Spleen (tissue), 13 donors: Measurements from ENCODE around the gene NKX6-2. TPM values are rescaled to one million over a fixed set of nuclear protein-coding genes. Genes with fewer than 3 reads are reported as not detected.
A peak's percentile ranks its signal among the peaks of the same experiment; 100 is the strongest.

Source experiments
- DNase-seq: peaks from one replicate; pipeline ENCODE4 v3.0.0-alpha.2; 2020
- H3K27ac ChIP-seq, 8 donors: fragments of 200-600 bp; sonication (generic) in 7 of 8; 1 replicate in 4 of 8; 2 replicates in 4 of 8; pipeline versions ENCODE4 v1.5.0 to v1.8.0; 2016 to 2021; ENCODE audit warnings: inconsistent platforms in 4 of 8, mild to moderate bottlenecking in 4 of 8, moderate library complexity in 1 of 8
- H3K27me3 ChIP-seq, 7 donors: fragments of 200-600 bp; sonication (generic) in 6 of 7; replicated peaks in 1 of 7; 1 replicate in 4 of 7; 2 replicates in 3 of 7; pipeline versions ENCODE4 v1.5.0 to v1.8.0; 2016 to 2021; ENCODE audit warnings: inconsistent platforms in 3 of 7, mild to moderate bottlenecking in 1 of 7
- H3K36me3 ChIP-seq, 6 donors: fragments of 200-600 bp; sonication (generic) in 5 of 6; 1 replicate in 4 of 6; 2 replicates in 2 of 6; pipeline versions ENCODE4 v1.5.0 to v1.8.0; 2016 to 2021; ENCODE audit warnings: inconsistent platforms in 2 of 6
- H3K4me1 ChIP-seq, 6 donors: fragments of 200-600 bp; sonication (generic) in 5 of 6; 1 replicate in 3 of 6; 2 replicates in 3 of 6; pipeline versions ENCODE4 v1.5.0 to v1.8.0; 2016 to 2021; ENCODE audit warnings: inconsistent platforms in 3 of 6
- H3K4me3 ChIP-seq, 8 donors: fragments of 200-600 bp; sonication (generic) in 7 of 8; 1 replicate in 4 of 8; 2 replicates in 4 of 8; pipeline versions ENCODE4 v1.5.0 to v1.8.0; 2016 to 2021; ENCODE audit warnings: inconsistent platforms in 4 of 8, mild to moderate bottlenecking in 4 of 8, moderate library complexity in 2 of 8
- H3K9me3 ChIP-seq, 8 donors: fragments of 200-600 bp; sonication (generic) in 7 of 8; 1 replicate in 4 of 8; 2 replicates in 4 of 8; pipeline versions ENCODE4 v1.5.0 to v1.8.0; 2016 to 2021; ENCODE audit warnings: inconsistent platforms in 4 of 8
- CTCF ChIP-seq, 11 experiments: fragments of 200-600 bp in 7 of 11; fragments of 450-650 bp in 4 of 11; sonication (generic) in 4 of 11; IDR thresholded peaks in 8 of 11; conservative IDR thresholded peaks in 3 of 11; 1 replicate in 7 of 11; 2 replicates in 4 of 11; pipeline versions ENCODE4 v1.4.0 to v1.8.0; 2016 to 2021; ENCODE audit warnings: antibody characterized with exemption in 11 of 11, inconsistent platforms in 4 of 11, mild to moderate bottlenecking in 1 of 11
- POLR2A ChIP-seq, 3 donors: fragments of 450-650 bp; IDR thresholded peaks; one replicate each; pipeline ENCODE4 v1.5.1; 2017; ENCODE audit warnings: antibody characterized with exemption in 3 of 3, mild to moderate bottlenecking in 1 of 3
- POLR2AphosphoS5 ChIP-seq, 3 donors: sonication (generic); formaldehyde crosslinking; IDR thresholded peaks; one replicate each; pipeline ENCODE4 v1.5.1; 2017; ENCODE audit warnings: antibody characterized with exemption in 3 of 3
- WGBS, 5 donors: extraction: QIAGEN DNeasy Blood & Tissue Kit in 3 of 5; methylation state at CpG; one replicate each; pipeline versions ENCODE4 v1.1.5 to v1.1.7; 2013 to 2018; 5-methylcytosine and 5-hydroxymethylcytosine counted together
- intact Hi-C: fragments of 100-400 bp; cut with DNase I; formaldehyde crosslinking; loops from one replicate; pipeline ENCODE4 v1.15.0; 2023; ENCODE audit warnings: low total_unique reads
- long read RNA-seq, 2 donors: transcript quantifications; one replicate each; lab custom pipeline, GENCODE V29; 2026
- polyA plus RNA-seq, 3 donors: library from polyadenylated mRNA; stranded (reverse); fragments of 200-250 nt; gene quantifications; one replicate each; pipeline ENCODE4 v1.2.1, GENCODE V29; 2013
- total RNA-seq, 7 donors: library from RNA; depleted of rRNA in 3 of 7; stranded (reverse); fragments of >200 nt in 3 of 7; fragmentation: NEBNext Ultra II Directional in 4 of 7; extraction: Animal tissue kit (Norgen Biotek cat#: 25700) in 4 of 7; gene quantifications; one replicate each; pipeline versions ENCODE4 v1.1.0 to v1.2.1, GENCODE V29; 2016 to 2021
- donor health status: healthy with polysubstance abuse.
- donor health status: DM: no; HTN: no; CAD: no; lungs with moderate emphysema.
- donor health status: DM: no; HTN: no; CAD: no.
- donor health status: Bipolar disorder and iron deficiency.
- donor health status: healthy.
- donor health status: DM: no; HTN: no; CAD: no.
- donor health status: DM: yes; HTN: yes; CAD: no.

Gene NKX6-2
- total RNA-seq (not detected), polyA plus RNA-seq (under 1 TPM in 2 of 3 donors, not detected in 1; 0.03 to 0.08 TPM)
- long read RNA-seq, donor 1 = 0 reads
- long read RNA-seq, donor 2 = 0 reads

- WGBS, 5 donors = 2 to 12% (median 3%) methylated on average over 26 to 119 of the region's 119 CpGs
- intact Hi-C loops = no loop called here
- peak within 1 kb of the TSS in 7 of 8 donors; percentile 3 to 51 (median 16) for H3K4me3 ChIP-seq
- H3K4me1 ChIP-seq = peaks cover 17 to 54% (median 38%) of the 10 kb centered on the region in 6 donors
- TF ChIP-seq CTCF (IDR thresholded peaks at IDR 0.05 in 8 of 11, conservative IDR thresholded peaks at IDR 0.05 in 3 of 11) (no peak), POLR2A (IDR thresholded peaks at IDR 0.05) (no peak), POLR2AphosphoS5 (IDR thresholded peaks at IDR 0.05) (no peak)
- H3K27ac ChIP-seq = no peak within 1 kb of the TSS
- H3K27me3 ChIP-seq = peaks cover 14 to 78% (median 69%) of the 10 kb centered on the region in 7 donors
- H3K9me3 ChIP-seq = peaks cover 0 to 29% (median 0%) of the 10 kb centered on the region in 8 donors
- H3K36me3 ChIP-seq = peaks cover 0 to 32% (median 25%) of the 10 kb centered on the region in 6 donors
- no peak for DNase-seq
Observed at GRCh38 chr10:132785723-132786475, at the start of gene NKX6-2. NKX6-2 (minus strand) TSS chr10:132786147; CDS start chr10:132785948, 199 bp downstream.

- peak; percentile 66 for DNase-seq
- Histone ChIP-seq H3K4me3 (no peak overlapping the region), H3K36me3 (no peaks in the 10 kb centered on the region), H3K4me1 (peaks cover 3 to 12% (median 9%) of the 10 kb centered on the region in 6 donors), H3K27ac (no peak overlapping the region), H3K27me3 (peaks cover 0 to 60% (median 36%) of the 10 kb centered on the region in 7 donors), H3K9me3 (no peaks in the 10 kb centered on the region)
- 77 to 89% (median 86%) methylated on average over 5 to 25 of the region's 25 CpGs for WGBS, 5 donors
- TF ChIP-seq CTCF (IDR thresholded peaks at IDR 0.05 in 8 of 11, conservative IDR thresholded peaks at IDR 0.05 in 3 of 11) (no peak), POLR2A (IDR thresholded peaks at IDR 0.05) (no peak), POLR2AphosphoS5 (IDR thresholded peaks at IDR 0.05) (no peak)
- intact Hi-C loops = no loop called here
Observed at GRCh38 chr10:132834891-132835847, 49.2 kb upstream of the NKX6-2 start.

GRCh38 chr10:132834311-132834761 lies 48.4 kb upstream of the NKX6-2 start:
- Histone ChIP-seq H3K4me1 (peaks cover 3 to 12% (median 9%) of the 10 kb centered on the region in 6 donors), H3K27ac (no peak overlapping the region), H3K27me3 (peaks cover 0 to 59% (median 36%) of the 10 kb centered on the region in 7 donors), H3K36me3 (no peaks in the 10 kb centered on the region), H3K9me3 (no peaks in the 10 kb centered on the region), H3K4me3 (no peak overlapping the region)
- DNase-seq = peak; percentile 69
- intact Hi-C loops = no loop called here
- no peak for TF ChIP-seq POLR2AphosphoS5 (IDR thresholded peaks at IDR 0.05)
- no peak for TF ChIP-seq POLR2A (IDR thresholded peaks at IDR 0.05)
- no peak for TF ChIP-seq CTCF (IDR thresholded peaks at IDR 0.05 in 8 of 11, conservative IDR thresholded peaks at IDR 0.05 in 3 of 11)
- 77 to 92% (median 89%) methylated on average over 5 to 18 of the region's 18 CpGs for WGBS, 5 donors
